A673 (cell line): ENCODE results near the gene SF3A1. TPM values are rescaled to one million over a fixed set of nuclear protein-coding genes. Genes with fewer than 3 reads are reported as not detected.

ENCODE experiments used
- BruUV-seq: library from RNA; stranded (reverse); fragments of 400-500 nt; replicated peaks from 2 replicates; lab custom pipeline; 2021; lab: Mats Ljungman, UMichigan
- CTCF ChIA-PET: fragments of 300-600 bp; sonication (Branson Sonifier 250); formaldehyde crosslinking; loops from one replicate; lab custom pipeline; 2022; ENCODE audit warnings: antibody characterized with exemption; lab: Charles Lee
- POLR2A ChIA-PET: fragments of 300-600 bp; sonication (Branson Sonifier 250); formaldehyde crosslinking; loops from one replicate; lab custom pipeline; 2022; ENCODE audit warnings: antibody characterized with exemption; ENCODE audit not compliant: low non-redundant PET; lab: Charles Lee
- DNase-seq: peaks from one replicate; pipeline ENCODE4 v3.0.0-alpha.2; 2015; ENCODE audit warnings: low spot score
- H3K27ac ChIP-seq: fragments of 200-600 bp; sonication (generic); 2 replicates; pipeline ENCODE4 v1.5.1; 2016; ENCODE audit warnings: mixed run types, low read depth, mild to moderate bottlenecking, mixed read lengths, antibody characterized with exemption, low read length; ENCODE audit not compliant: poor library complexity, severe bottlenecking
- H3K27me3 ChIP-seq: fragments of 200-600 bp; sonication (generic); replicated peaks from 2 replicates; pipeline ENCODE4 v1.6.1; 2017; ENCODE audit warnings: mixed run types, low read depth, mild to moderate bottlenecking, mixed read lengths, antibody characterized with exemption, low read length; ENCODE audit not compliant: insufficient read depth, poor library complexity
- H3K36me3 ChIP-seq: fragments of 200-600 bp; sonication (generic); 2 replicates; pipeline ENCODE4 v1.6.1; 2016; ENCODE audit warnings: mixed run types, mild to moderate bottlenecking, mixed read lengths, antibody characterized with exemption, low read length; ENCODE audit not compliant: insufficient read depth, poor library complexity, severe bottlenecking
- H3K4me1 ChIP-seq: fragments of 200-600 bp; sonication (generic); 2 replicates; pipeline ENCODE4 v1.6.1; 2017; ENCODE audit warnings: mixed run types, mild to moderate bottlenecking, mixed read lengths, antibody characterized with exemption, low read length; ENCODE audit not compliant: insufficient read depth, poor library complexity, severe bottlenecking
- H3K4me3 ChIP-seq: fragments of 200-600 bp; sonication (generic); 2 replicates; pipeline ENCODE4 v1.5.1; 2016; ENCODE audit warnings: low read depth, mixed run types, mild to moderate bottlenecking, mixed read lengths, low read length; ENCODE audit not compliant: poor library complexity, severe bottlenecking
- H3K9me3 ChIP-seq: fragments of 200-600 bp; sonication (generic); 2 replicates; pipeline ENCODE4 v1.6.1; 2016; ENCODE audit warnings: mixed run types, low read depth, mild to moderate bottlenecking, mixed read lengths, antibody characterized with exemption, low read length; ENCODE audit not compliant: poor library complexity, severe bottlenecking
- CTCF ChIP-seq: fragments of 300-800, 200-600 bp; sonication (generic); conservative IDR thresholded peaks from 2 replicates; pipeline ENCODE4 v1.5.1; 2017; ENCODE audit warnings: low read depth, mild to moderate bottlenecking, antibody characterized with exemption, low read length, moderate library complexity, mixed read lengths
- EZH2 ChIP-seq: fragments of 200-600 bp; sonication (generic); IDR thresholded peaks from 2 replicates; pipeline ENCODE4 v1.6.1; 2017; ENCODE audit warnings: borderline replicate concordance, low read depth, mild to moderate bottlenecking, mixed read lengths, antibody characterized with exemption, low read length; ENCODE audit not compliant: poor library complexity, severe bottlenecking
- intact Hi-C: fragments of 100-400 bp; cut with micrococcal nuclease; formaldehyde crosslinking; loops from one replicate; pipeline ENCODE4 v1.10.0; 2022; ENCODE audit not compliant: unreplicated experiment
- total RNA-seq: library from RNA; stranded (reverse); gene quantifications from 2 replicates; pipeline ENCODE4 v1.2.3, GENCODE V29; 2021

The SF3A1 gene
- total RNA-seq, 1 experiment from 2014 or later, result 366 TPM

DNA sequence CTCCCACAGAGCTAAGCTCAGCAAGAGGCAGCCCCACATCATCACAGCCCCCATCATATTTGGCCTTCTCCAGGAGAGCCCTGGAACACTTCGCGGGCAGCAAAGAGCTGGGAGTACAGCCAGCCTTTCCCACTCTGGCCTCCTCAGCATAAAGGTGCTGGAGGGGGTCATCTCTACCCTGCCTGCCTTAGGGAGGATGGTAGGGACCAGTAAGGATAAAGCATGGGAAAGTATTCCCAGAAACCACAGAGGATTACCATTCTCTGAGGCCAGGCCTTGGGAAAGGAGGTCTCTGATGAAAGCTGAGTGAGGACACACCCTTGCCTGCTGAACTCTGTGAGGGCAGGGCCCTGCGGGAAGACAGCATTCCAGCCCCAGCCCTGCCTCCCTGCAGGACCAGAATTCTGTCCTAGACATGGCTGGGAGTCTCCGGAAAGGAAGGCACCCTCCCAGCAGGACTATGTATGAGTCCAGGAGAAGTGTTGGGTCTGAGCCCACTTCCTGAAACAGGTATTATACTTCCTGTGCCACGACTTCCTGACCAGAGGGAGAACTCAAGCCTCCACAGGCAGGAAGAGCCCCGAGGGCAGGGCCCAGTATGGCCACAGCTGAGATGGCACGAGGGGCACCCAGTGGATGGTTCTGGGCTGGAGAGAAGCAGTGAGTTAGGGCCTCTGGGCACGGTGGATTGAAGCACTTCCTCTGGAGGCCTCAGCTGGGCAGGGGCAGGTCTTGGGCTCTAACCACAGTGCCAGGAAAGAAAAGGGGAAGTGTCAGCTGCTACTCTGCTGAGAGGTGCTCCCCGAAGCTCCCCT lies 54.5 kb downstream of the SF3A1 start:
- Histone ChIP-seq H3K27me3 (no peaks in the 10 kb centered on the region), H3K4me1 (peaks cover 8% of the 10 kb centered on the region), H3K36me3 (no peaks in the 10 kb centered on the region), H3K4me3 (no peak overlapping the region), H3K27ac (no peak overlapping the region), H3K9me3 (no peaks in the 10 kb centered on the region)
- ChIA-PET POLR2A (no interaction called here), CTCF (no interaction called here)
- BruUV-seq, result no TSS peak
- intact Hi-C loops, result no loop called here
- no peak for DNase-seq
- TF ChIP-seq CTCF (no peak), EZH2 (no peak)

GRCh38 chr22:30299322-30299721 lies 57.4 kb downstream of the SF3A1 start:
- ChIA-PET POLR2A (no interaction called here), CTCF (no interaction called here)
- no peak overlapping the region for H3K27ac ChIP-seq
- TF ChIP-seq CTCF, result no peak
- TF ChIP-seq EZH2, result no peak
- H3K27me3 ChIP-seq, result no peaks in the 10 kb centered on the region
- no peak overlapping the region for H3K4me3 ChIP-seq
- H3K4me1 ChIP-seq, result no peaks in the 10 kb centered on the region
- intact Hi-C loops, result no loop called here
- DNase-seq, result no peak
- H3K36me3 ChIP-seq, result no peaks in the 10 kb centered on the region
- H3K9me3 ChIP-seq, result no peaks in the 10 kb centered on the region
- no TSS peak for BruUV-seq

GRCh38 chr22:30297991-30298701 lies 58.5 kb downstream of the SF3A1 start:
- POLR2A ChIA-PET, result no interaction called here
- H3K4me3 ChIP-seq, result no peak overlapping the region
- no peaks in the 10 kb centered on the region for H3K9me3 ChIP-seq
- CTCF ChIA-PET, result no interaction called here
- BruUV-seq, result no TSS peak
- no peak for DNase-seq
- H3K27me3 ChIP-seq, result no peaks in the 10 kb centered on the region
- no peak for TF ChIP-seq CTCF
- H3K4me1 ChIP-seq, result no peaks in the 10 kb centered on the region
- no peak overlapping the region for H3K27ac ChIP-seq
- intact Hi-C loops, result no loop called here
- H3K36me3 ChIP-seq, result no peaks in the 10 kb centered on the region
